Osteoblast (primary cell): ENCODE results near the gene SDF2. TPM values are rescaled to one million over a fixed set of nuclear protein-coding genes. Genes with fewer than 3 reads are reported as not detected.
A peak's percentile ranks its signal among the peaks of the same experiment; 100 is the strongest.
"Not testable (repeated sequence)": the region's sequence is repeated elsewhere in the genome, so short reads cannot be mapped to it uniquely, and the experiment has no call there.

Experiments used
- DNase-seq: peaks from one replicate; pipeline ENCODE4 v3.0.0; 2011; ENCODE audit warnings: low spot score, mixed read lengths; ENCODE audit not compliant: insufficient read length; ENCODE audit errors: missing footprints
- H2AFZ ChIP-seq: 2 replicates; pipeline ENCODE4 v1.6.0; 2011; ENCODE audit warnings: mild to moderate bottlenecking, low read length
- H3K27ac ChIP-seq: 2 replicates; pipeline ENCODE4 v1.5.1; 2011; ENCODE audit warnings: mild to moderate bottlenecking, low read depth, low read length, moderate library complexity
- H3K27me3 ChIP-seq: 2 replicates; pipeline ENCODE4 v1.6.0; 2012; ENCODE audit warnings: mild to moderate bottlenecking, control low read depth, inconsistent platforms, low read length, moderate library complexity; ENCODE audit not compliant: insufficient read depth
- H3K36me3 ChIP-seq: 2 replicates; pipeline ENCODE4 v1.5.1; 2011; ENCODE audit warnings: mild to moderate bottlenecking, low read length, control low read depth, moderate library complexity; ENCODE audit not compliant: insufficient read depth
- H3K4me1 ChIP-seq: 2 replicates; pipeline ENCODE4 v1.5.1; 2011; ENCODE audit warnings: mild to moderate bottlenecking, low read length, control low read depth, moderate library complexity; ENCODE audit not compliant: insufficient read depth
- H3K4me2 ChIP-seq: 2 replicates; pipeline ENCODE4 v1.6.0; 2011; ENCODE audit warnings: mild to moderate bottlenecking, low read length; ENCODE audit not compliant: insufficient read depth
- H3K4me3 ChIP-seq: fragments of 200-600 bp; sonication (generic); 3 replicates; pipeline ENCODE4 v1.5.1; 2012; ENCODE audit warnings: mild to moderate bottlenecking, low read length, inconsistent platforms; ENCODE audit not compliant: insufficient read depth
- H3K79me2 ChIP-seq: 2 replicates; pipeline ENCODE4 v1.6.0; 2012; ENCODE audit warnings: mild to moderate bottlenecking, low read length, control low read depth, inconsistent platforms; ENCODE audit not compliant: insufficient read depth
- H3K9me3 ChIP-seq: 2 replicates; pipeline ENCODE4 v1.5.1; 2011; ENCODE audit warnings: low read depth, low read length, control low read depth
- H4K20me1 ChIP-seq: 2 replicates; pipeline ENCODE4 v1.6.0; 2012; ENCODE audit warnings: mild to moderate bottlenecking, low read length, control low read depth; ENCODE audit not compliant: insufficient read depth
- total RNA-seq: library from RNA; depleted of rRNA; stranded (reverse); fragments of >200 nt; gene quantifications from 2 replicates; pipeline ENCODE4 v1.2.3, GENCODE V29; 2012
- TF ChIP-seq, protein P1 (sequence below): IDR thresholded peaks from 2 replicates; pipeline ENCODE4 v1.5.1; 2011; ENCODE audit warnings: mild to moderate bottlenecking, low read depth, low read length, moderate library complexity; ENCODE audit errors: extremely low read depth

Gene SDF2
- total RNA-seq, 1 donor, result 40.9 TPM

GRCh38 chr17:28610376-28610775, 51.3 kb downstream of the SDF2 start:
- peaks cover 58% of the 10 kb centered on the region for H3K36me3 ChIP-seq
- TF ChIP-seq, protein P1, sequence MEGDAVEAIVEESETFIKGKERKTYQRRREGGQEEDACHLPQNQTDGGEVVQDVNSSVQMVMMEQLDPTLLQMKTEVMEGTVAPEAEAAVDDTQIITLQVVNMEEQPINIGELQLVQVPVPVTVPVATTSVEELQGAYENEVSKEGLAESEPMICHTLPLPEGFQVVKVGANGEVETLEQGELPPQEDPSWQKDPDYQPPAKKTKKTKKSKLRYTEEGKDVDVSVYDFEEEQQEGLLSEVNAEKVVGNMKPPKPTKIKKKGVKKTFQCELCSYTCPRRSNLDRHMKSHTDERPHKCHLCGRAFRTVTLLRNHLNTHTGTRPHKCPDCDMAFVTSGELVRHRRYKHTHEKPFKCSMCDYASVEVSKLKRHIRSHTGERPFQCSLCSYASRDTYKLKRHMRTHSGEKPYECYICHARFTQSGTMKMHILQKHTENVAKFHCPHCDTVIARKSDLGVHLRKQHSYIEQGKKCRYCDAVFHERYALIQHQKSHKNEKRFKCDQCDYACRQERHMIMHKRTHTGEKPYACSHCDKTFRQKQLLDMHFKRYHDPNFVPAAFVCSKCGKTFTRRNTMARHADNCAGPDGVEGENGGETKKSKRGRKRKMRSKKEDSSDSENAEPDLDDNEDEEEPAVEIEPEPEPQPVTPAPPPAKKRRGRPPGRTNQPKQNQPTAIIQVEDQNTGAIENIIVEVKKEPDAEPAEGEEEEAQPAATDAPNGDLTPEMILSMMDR, result no peak
- no peak overlapping the region for H3K4me3 ChIP-seq
- no peaks in the 10 kb centered on the region for H3K79me2 ChIP-seq
- no peak overlapping the region for H3K27ac ChIP-seq
- H4K20me1 ChIP-seq, result no peaks in the 10 kb centered on the region
- H3K27me3 ChIP-seq, result no peaks in the 10 kb centered on the region
- DNase-seq, result no peak
- H3K4me2 ChIP-seq, result no peak overlapping the region
- H3K9me3 ChIP-seq, result no peaks in the 10 kb centered on the region
- no peak overlapping the region for H2AFZ ChIP-seq
- no peaks in the 10 kb centered on the region for H3K4me1 ChIP-seq

GRCh38 chr17:28604031-28604430, 57.7 kb downstream of the SDF2 start:
- not testable (repeated sequence) for H2AFZ ChIP-seq, H3K9me3 ChIP-seq, H3K4me1 ChIP-seq, H4K20me1 ChIP-seq, H3K4me3 ChIP-seq, H3K27me3 ChIP-seq, H3K36me3 ChIP-seq, DNase-seq, H3K4me2 ChIP-seq, H3K27ac ChIP-seq, H3K79me2 ChIP-seq

DNA sequence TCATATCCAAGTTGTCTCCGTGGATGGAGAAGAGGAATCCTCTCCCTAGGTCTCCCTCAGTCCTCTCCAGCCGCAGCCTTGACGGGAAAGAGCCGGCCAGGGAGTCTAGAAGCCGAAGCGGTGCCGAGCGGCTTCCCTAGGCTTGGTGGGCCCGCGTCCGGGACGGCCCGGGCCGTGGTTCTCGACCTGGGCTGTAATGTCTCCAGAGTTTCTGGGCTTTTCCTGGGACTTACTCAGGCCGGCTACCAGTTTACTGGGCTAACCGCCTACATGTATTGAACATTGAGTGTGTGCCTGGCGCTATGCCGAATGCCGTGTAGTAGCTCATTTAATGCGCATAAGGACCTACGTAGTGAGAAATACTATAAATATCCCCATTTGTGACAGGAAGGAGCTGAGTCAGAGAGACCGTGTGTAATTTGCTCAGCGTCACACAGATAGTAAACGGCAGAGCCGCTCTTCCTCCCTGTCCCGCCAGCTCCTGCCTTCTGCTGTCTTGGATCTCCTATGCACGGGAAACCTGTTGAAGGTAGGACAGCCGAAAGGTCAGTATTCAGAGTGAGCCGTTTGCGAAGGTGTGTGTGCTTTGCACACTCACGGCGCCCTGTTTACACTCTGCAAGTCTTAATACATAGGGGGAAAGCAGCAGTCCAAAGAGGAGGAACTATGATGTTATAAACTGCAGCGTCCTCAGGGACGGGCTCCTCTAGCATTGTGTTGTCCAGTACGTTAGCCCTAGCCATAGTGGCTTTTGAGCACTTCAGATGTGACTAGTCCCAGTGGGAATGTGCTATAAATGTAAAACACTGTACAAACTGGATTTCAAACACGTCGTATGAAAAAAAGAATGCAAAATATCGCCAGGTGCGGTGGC, 62.2 kb downstream of the SDF2 start:
- Histone ChIP-seq H3K4me2 (peak overlapping the region; percentile 88), H3K79me2 (peaks cover 23% of the 10 kb centered on the region), H4K20me1 (no peaks in the 10 kb centered on the region), H3K27ac (peak overlapping the region; percentile 96), H3K4me1 (peaks cover 16% of the 10 kb centered on the region), H3K27me3 (no peaks in the 10 kb centered on the region), H3K36me3 (no peaks in the 10 kb centered on the region), H3K9me3 (no peaks in the 10 kb centered on the region), H2AFZ (peak overlapping the region; percentile 86), H3K4me3 (peak overlapping the region; percentile 84)
- peak; percentile 97 for DNase-seq
- TF ChIP-seq, protein P1, result no peak

DNA sequence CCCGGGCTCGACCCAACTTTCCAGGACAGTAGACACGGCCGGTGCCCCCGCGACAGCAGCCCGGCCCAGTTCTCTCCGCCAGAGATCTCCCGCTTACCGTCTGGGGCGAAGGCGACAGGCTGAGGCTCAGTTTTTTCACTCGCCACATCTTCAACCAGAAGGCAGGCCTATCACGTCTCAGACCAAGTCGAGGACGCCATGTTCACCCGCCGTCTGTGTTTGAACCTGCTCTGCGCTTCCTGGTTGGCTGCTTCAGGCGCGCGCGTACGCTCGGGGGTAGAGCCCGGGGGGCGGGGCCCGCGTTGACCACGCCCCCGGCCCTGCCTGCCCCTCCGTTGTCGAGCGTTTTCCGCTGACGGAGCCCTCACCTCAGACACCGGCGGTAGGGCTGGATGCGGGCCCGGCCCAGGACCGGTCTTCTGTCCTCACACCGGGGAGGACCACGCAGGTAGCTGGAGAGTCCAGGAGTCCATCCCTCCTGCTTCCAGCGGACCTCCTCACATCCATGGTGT, 62.9 kb downstream of the SDF2 start, which contains the start of gene SPAG5:
Gene SPAG5 (minus strand): TSS at position 227 of the 512 bp plus-strand sequence. CDS start 79 bp downstream, at position 148.
- Histone ChIP-seq H3K36me3 (no peaks in the 10 kb centered on the region), H3K27ac (peak within 1 kb of the TSS; percentile 96), H3K4me2 (peak within 1 kb of the TSS; percentile 88), H4K20me1 (no peaks in the 10 kb centered on the region), H3K9me3 (no peaks in the 10 kb centered on the region), H3K79me2 (peaks cover 23% of the 10 kb centered on the region), H3K4me3 (peak within 1 kb of the TSS; percentile 84), H2AFZ (peak within 1 kb of the TSS; percentile 94), H3K27me3 (no peaks in the 10 kb centered on the region), H3K4me1 (peaks cover 16% of the 10 kb centered on the region)
- peak; percentile 99 for DNase-seq
- TF ChIP-seq, protein P1, result no peak
